Neural cell (in vitro differentiated cells): ENCODE data around the gene MUC5B.

Experiments used
- CTCF ChIP-seq: fragments of 450-650 bp; IDR thresholded peaks from 2 replicates; pipeline ENCODE4 v1.5.1; 2014; ENCODE audit warnings: antibody characterized with exemption, mild to moderate bottlenecking, moderate library complexity; ENCODE audit not compliant: poor library complexity, severe bottlenecking
- REST ChIP-seq: IDR thresholded peaks from 2 replicates; pipeline ENCODE4 v1.6.1; 2012; ENCODE audit warnings: borderline replicate concordance

- TF ChIP-seq REST (no peak), CTCF (no peak)
Observed at GRCh38 chr11:1277936-1278512, 55.2 kb downstream of the MUC5B start.
